GM10266 (cell line): ENCODE measurements around the gene KLKB1.

ENCODE experiments used
- DNase-seq: peaks from one replicate; pipeline ENCODE4 v3.0.0; 2012; ENCODE audit errors: extremely low spot score
- TF ChIP-seq, protein P1 (sequence below): IDR thresholded peaks from 2 replicates; pipeline ENCODE4 v1.5.1; 2012; ENCODE audit warnings: mild to moderate bottlenecking, low read depth; ENCODE audit not compliant: control insufficient read depth, insufficient read depth; ENCODE audit errors: missing control alignments

KLKB1 gene

DNA sequence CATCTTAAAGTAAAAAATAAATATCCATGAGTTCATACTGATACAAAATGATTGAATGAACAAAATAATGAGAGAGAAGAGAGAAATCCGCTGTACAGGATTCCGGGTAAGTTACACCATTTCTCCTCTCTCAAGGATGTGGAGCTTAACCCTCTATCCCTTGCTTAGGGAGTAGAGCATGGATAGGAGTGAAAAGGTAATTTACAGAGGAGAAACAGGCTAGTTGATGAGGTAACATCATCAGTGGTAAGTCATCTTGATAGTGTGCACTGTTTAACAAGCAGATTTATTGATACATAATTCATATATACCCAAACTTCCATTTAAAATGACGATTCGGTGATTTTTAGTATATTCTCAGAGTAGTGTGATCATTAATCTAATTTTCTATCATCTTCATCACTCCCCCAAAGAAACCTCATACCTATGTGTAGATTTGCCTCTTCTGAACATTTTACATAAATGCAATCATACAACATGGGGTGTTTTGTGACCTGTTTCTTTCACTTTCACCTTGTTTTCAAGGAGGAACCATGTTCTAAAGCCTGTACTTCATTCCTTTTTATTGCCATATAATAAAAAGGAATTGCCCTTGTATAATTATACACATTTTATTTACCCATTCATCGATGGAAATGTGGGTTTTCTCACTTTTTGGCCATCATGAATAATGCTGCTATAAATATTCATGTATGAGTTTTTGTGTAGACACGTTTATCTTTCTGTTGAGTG, 73.5 kb downstream of the KLKB1 start:
- TF ChIP-seq, protein P1, sequence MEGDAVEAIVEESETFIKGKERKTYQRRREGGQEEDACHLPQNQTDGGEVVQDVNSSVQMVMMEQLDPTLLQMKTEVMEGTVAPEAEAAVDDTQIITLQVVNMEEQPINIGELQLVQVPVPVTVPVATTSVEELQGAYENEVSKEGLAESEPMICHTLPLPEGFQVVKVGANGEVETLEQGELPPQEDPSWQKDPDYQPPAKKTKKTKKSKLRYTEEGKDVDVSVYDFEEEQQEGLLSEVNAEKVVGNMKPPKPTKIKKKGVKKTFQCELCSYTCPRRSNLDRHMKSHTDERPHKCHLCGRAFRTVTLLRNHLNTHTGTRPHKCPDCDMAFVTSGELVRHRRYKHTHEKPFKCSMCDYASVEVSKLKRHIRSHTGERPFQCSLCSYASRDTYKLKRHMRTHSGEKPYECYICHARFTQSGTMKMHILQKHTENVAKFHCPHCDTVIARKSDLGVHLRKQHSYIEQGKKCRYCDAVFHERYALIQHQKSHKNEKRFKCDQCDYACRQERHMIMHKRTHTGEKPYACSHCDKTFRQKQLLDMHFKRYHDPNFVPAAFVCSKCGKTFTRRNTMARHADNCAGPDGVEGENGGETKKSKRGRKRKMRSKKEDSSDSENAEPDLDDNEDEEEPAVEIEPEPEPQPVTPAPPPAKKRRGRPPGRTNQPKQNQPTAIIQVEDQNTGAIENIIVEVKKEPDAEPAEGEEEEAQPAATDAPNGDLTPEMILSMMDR, result no peak

DNA sequence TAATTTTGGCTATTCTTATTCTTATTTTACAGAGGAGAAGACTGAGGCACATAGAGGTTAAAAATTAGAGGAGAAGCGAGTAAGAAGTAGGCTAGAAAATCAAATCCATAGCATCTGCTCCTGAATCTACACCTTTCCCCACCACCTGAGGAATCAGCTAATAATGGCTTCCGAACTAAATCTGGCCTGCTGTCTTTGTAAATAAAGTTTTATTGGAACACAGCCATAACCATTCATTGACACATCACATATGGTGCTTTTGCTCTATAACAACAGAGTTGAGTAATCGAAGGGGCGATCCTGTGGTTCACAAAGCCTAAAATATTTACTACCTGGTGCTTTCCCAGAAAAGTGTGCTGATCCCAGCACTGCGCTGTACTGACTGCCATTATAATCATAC, 76.9 kb downstream of the KLKB1 start:
- TF ChIP-seq, protein P1, result no peak

More for the DNA sequence above, 73.5 kb downstream of the KLKB1 start:
- no peak for DNase-seq

DNA sequence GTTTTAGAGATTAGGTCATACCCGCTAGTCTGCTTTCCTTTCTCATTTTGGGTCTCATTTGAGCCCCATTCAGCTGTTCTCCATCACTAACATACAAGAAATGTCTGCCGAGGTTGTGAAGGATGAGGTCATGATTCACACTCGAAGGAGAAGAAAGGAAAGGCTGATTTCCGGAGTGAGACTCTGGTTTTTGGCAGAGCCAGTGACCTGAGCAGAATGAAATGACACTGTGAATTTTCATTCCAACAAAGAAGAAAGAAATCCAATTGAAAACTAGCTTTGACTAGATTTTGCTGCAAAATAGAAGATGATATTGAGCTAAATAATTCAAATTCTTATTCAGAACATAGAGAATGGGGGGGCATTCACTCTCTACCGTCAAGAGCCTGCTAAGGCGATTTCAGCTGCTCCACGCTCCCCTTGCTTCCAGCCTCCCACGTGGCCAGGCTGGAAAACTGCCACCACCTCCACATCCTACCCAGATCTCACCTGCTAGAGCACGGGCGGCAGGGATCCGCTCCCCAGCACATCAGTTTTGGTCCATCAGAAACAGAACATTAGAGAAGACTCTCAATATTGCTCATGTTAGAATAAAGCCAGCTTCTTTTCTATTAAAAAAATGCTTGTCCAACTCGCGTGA, 77.7 kb downstream of the KLKB1 start:
- DNase-seq, result no peak
- TF ChIP-seq, protein P1, result no peak

More for the DNA sequence above, 76.9 kb downstream of the KLKB1 start:
- DNase-seq, result no peak

DNA sequence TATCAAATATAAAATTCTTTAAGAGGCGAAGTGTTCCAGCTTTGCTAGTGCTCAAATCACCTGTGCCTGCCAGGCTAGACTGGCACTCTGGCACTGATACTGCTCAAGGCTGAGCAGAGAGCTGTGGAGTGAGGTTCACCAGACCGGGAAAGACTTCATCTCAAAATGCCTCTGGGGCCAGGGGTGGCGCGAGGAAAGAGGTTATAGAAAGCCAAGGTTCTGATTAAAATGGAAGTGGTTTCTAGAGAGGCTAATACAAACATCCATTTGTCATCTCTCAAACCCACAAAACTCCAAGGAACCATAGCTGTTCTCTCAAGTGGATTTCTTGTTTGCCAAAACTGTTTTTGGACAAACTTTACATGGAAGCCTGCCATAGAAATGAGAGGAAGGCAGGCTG, 80.2 kb downstream of the KLKB1 start:
- no peak for DNase-seq
- TF ChIP-seq, protein P1, result no peak

DNA sequence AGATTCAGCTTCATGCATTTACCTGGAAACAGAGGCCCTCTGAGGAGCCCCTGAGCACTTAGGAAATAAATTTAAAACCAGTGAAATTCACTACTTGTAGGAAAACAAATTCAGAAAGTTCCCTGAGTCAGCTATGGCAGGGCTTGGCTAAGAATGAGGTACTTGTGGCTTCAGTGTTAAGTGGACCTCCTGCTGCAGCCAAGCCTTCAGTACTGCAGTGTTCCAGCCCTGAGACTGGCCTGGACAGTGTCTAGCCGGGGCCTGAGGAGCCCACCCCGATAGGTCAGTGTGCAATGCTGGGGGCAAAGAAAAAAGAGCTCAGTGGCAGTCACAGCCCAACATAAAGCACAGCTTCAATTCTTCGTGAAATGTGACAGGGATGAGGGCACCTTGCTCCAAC, 80.6 kb downstream of the KLKB1 start:
- DNase-seq, result no peak
- TF ChIP-seq, protein P1, result no peak
